ENCODE measurements around the gene NUDT3.

DNA sequence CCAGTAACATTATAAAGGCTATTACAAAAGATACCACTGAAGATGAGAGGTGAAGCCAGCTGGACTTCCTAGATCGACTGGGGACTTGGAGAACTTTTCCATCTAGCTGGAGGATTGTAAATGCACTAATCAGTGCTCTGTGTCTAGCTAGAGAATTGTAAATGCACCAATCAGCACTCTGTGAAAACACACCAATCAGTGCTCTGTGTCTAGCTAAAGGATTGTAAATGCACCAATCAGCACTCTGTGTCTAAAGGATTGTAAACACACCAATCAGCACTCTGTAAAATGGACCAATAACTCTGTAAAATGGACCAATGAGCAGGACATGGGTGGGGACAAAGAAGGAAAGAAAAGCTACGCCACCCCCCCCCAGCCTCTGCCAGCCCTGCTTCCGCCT is 47.0 kb upstream of the NUDT3 start:
- TF ChIP-seq, protein P1, sequence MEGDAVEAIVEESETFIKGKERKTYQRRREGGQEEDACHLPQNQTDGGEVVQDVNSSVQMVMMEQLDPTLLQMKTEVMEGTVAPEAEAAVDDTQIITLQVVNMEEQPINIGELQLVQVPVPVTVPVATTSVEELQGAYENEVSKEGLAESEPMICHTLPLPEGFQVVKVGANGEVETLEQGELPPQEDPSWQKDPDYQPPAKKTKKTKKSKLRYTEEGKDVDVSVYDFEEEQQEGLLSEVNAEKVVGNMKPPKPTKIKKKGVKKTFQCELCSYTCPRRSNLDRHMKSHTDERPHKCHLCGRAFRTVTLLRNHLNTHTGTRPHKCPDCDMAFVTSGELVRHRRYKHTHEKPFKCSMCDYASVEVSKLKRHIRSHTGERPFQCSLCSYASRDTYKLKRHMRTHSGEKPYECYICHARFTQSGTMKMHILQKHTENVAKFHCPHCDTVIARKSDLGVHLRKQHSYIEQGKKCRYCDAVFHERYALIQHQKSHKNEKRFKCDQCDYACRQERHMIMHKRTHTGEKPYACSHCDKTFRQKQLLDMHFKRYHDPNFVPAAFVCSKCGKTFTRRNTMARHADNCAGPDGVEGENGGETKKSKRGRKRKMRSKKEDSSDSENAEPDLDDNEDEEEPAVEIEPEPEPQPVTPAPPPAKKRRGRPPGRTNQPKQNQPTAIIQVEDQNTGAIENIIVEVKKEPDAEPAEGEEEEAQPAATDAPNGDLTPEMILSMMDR (IDR thresholded peaks at IDR 0.05), result no peak
- no peak for TF ChIP-seq ZFX (IDR thresholded peaks at IDR 0.05; ENCODE audit: borderline replicate concordance)

Measured in 22Rv1 (cell line).